ENCODE results near the gene DLG2.

GRCh38 chr11:83957038-83957900 is 1669.9 kb downstream of the DLG2 start:
- TF ChIP-seq, protein P1, sequence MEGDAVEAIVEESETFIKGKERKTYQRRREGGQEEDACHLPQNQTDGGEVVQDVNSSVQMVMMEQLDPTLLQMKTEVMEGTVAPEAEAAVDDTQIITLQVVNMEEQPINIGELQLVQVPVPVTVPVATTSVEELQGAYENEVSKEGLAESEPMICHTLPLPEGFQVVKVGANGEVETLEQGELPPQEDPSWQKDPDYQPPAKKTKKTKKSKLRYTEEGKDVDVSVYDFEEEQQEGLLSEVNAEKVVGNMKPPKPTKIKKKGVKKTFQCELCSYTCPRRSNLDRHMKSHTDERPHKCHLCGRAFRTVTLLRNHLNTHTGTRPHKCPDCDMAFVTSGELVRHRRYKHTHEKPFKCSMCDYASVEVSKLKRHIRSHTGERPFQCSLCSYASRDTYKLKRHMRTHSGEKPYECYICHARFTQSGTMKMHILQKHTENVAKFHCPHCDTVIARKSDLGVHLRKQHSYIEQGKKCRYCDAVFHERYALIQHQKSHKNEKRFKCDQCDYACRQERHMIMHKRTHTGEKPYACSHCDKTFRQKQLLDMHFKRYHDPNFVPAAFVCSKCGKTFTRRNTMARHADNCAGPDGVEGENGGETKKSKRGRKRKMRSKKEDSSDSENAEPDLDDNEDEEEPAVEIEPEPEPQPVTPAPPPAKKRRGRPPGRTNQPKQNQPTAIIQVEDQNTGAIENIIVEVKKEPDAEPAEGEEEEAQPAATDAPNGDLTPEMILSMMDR (IDR thresholded peaks at IDR 0.05) = no peak
- TF ChIP-seq ZFX (IDR thresholded peaks at IDR 0.05; ENCODE audit: borderline replicate concordance) = no peak

Measured in 22Rv1 (cell line).